LNCaP clone FGC (cell line): ENCODE results near the gene SLC35F1.

Experiments used
- DNase-seq: peaks from one replicate; pipeline ENCODE4 v3.0.0-alpha.2; 2011; ENCODE audit warnings: low read depth
- H3K4me3 ChIP-seq: 2 replicates; pipeline ENCODE4 v1.5.1; 2011; ENCODE audit warnings: mild to moderate bottlenecking, low read depth, low read length, control low read depth
- TF ChIP-seq, protein P1 (sequence below): IDR thresholded peaks from 2 replicates; pipeline ENCODE4 v1.5.1; 2012; ENCODE audit warnings: mild to moderate bottlenecking; ENCODE audit not compliant: control insufficient read depth, insufficient read depth; ENCODE audit errors: extremely low read depth

SLC35F1 gene

DNA sequence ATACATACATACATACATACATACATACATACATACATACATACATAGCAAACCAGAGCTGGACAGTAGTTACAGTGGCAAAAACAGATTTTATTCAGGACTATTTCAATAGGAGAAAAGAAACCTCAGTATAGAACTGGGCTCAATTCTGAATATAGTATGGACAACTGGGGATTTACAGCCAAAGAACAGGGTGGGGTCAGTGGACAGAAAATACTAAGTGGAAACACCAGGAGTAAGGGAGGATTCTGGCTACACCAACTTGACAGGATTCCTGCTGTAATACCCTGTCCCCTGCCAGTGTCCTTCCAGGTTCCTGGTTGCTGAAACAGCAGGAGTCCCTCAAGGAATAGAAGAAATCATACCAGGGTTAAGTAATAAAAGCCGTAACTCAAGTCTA, 293.1 kb downstream of the SLC35F1 start:
- no peak for DNase-seq
- TF ChIP-seq, protein P1, sequence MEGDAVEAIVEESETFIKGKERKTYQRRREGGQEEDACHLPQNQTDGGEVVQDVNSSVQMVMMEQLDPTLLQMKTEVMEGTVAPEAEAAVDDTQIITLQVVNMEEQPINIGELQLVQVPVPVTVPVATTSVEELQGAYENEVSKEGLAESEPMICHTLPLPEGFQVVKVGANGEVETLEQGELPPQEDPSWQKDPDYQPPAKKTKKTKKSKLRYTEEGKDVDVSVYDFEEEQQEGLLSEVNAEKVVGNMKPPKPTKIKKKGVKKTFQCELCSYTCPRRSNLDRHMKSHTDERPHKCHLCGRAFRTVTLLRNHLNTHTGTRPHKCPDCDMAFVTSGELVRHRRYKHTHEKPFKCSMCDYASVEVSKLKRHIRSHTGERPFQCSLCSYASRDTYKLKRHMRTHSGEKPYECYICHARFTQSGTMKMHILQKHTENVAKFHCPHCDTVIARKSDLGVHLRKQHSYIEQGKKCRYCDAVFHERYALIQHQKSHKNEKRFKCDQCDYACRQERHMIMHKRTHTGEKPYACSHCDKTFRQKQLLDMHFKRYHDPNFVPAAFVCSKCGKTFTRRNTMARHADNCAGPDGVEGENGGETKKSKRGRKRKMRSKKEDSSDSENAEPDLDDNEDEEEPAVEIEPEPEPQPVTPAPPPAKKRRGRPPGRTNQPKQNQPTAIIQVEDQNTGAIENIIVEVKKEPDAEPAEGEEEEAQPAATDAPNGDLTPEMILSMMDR, result no peak
- H3K4me3 ChIP-seq, result no peak overlapping the region

- no peak for DNase-seq
- H3K4me3 ChIP-seq, result no peak overlapping the region
- TF ChIP-seq, protein P1, result no peak
These were observed 295.5 kb downstream of the SLC35F1 start for GRCh38 chr6:118202517-118202916.

DNA sequence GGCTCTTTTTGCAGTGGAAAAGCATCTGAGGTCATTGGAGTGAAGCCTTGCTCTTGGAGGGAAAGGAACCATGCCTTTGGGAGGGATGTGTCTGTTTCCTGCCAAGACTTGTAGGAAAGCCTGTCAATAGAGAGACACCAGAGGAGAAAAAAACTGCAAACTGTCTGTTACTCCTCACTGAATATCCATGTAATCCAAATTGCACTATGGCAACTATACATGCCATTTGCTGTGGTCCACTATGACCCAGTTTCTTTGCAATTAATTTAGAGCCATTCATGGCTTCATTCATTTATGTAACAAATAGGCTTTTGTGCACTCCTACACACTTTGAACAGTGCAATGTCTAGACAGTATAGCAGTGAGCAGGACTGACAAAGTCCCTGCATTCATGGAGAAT, 296.5 kb downstream of the SLC35F1 start:
- TF ChIP-seq, protein P1, result no peak
- H3K4me3 ChIP-seq, result no peak overlapping the region
- no peak for DNase-seq

GRCh38 chr6:118206221-118206620, 299.2 kb downstream of the SLC35F1 start:
- no peak overlapping the region for H3K4me3 ChIP-seq
- TF ChIP-seq, protein P1, result no peak
- DNase-seq, result no peak

DNA sequence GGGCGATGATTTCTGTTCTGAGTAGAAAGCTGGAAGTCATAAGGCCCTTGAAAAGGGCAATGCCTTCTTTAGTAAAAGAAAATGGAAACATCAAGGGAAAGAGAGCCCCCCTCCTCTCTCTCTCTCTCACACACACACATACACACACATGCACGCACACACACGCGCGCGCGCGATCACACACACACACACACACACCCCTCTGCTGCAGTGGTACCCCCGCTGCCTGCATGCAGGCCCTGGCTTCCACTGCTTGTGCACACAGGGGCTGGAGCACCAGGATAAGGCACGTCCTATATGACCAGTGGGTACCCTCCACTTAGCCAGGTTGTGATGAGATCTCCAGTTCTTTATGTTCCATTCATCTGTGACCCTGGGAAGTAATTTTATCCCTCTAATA, 300.9 kb downstream of the SLC35F1 start:
- no peak overlapping the region for H3K4me3 ChIP-seq
- no peak for DNase-seq
- TF ChIP-seq, protein P1, result no peak

- TF ChIP-seq, protein P1, result no peak
- DNase-seq, result no peak
- H3K4me3 ChIP-seq, result no peak overlapping the region
These were observed 305.5 kb downstream of the SLC35F1 start for GRCh38 chr6:118212451-118213173.

- TF ChIP-seq, protein P1, result no peak
- no peak overlapping the region for H3K4me3 ChIP-seq
- no peak for DNase-seq
These were observed 308.2 kb downstream of the SLC35F1 start for GRCh38 chr6:118215269-118215668.
